BLaER1 treated with 17β-estradiol and CSF1 and Interleukin-3, amounts not matched to agents 10 nM and 100 nM (cell line): ENCODE data around the gene PRDM11.

ENCODE experiments used
- H3K27ac ChIP-seq, 11 experiments: shearing (Covaris generic); formaldehyde crosslinking; 2 replicates each; pipeline ENCODE4 v1.8.1; 2022
- H3K27me3 ChIP-seq, 11 experiments: shearing (Covaris generic); formaldehyde crosslinking; 2 replicates each; pipeline ENCODE4 v1.8.1; 2022
- H3K36me3 ChIP-seq, 11 experiments: shearing (Covaris generic); formaldehyde crosslinking; 2 replicates each; pipeline ENCODE4 v1.8.1; 2022
- H3K4me1 ChIP-seq, 10 experiments: shearing (Covaris generic); formaldehyde crosslinking; 2 replicates each; pipeline ENCODE4 v1.8.1; 2022
- H3K4me2 ChIP-seq, 11 experiments: shearing (Covaris generic); formaldehyde crosslinking; 2 replicates each; pipeline ENCODE4 v1.8.1; 2022
- H3K4me3 ChIP-seq, 10 experiments: shearing (Covaris generic); formaldehyde crosslinking; 2 replicates each; pipeline ENCODE4 v1.8.1; 2022
- H3K9ac ChIP-seq, 11 experiments: shearing (Covaris generic); formaldehyde crosslinking; 2 replicates each; pipeline ENCODE4 v1.8.1; 2022
- H3K9me3 ChIP-seq, 11 experiments: shearing (Covaris generic); formaldehyde crosslinking; replicated peaks in 1 of 11; 2 replicates each; pipeline ENCODE4 v1.8.1; 2022
- H4K20me1 ChIP-seq, 11 experiments: shearing (Covaris generic); formaldehyde crosslinking; 2 replicates each; pipeline ENCODE4 v1.8.1; 2022
- Cebpa-rat ChIP-seq, 11 experiments: shearing (Covaris generic); IDR thresholded peaks; 2 replicates each; pipeline ENCODE4 v1.8.1; 2022

Gene PRDM11

GRCh38 chr11:45184640-45185039 is 38.2 kb downstream of the PRDM11 start:
- no peak overlapping the region for H3K9ac ChIP-seq

DNA sequence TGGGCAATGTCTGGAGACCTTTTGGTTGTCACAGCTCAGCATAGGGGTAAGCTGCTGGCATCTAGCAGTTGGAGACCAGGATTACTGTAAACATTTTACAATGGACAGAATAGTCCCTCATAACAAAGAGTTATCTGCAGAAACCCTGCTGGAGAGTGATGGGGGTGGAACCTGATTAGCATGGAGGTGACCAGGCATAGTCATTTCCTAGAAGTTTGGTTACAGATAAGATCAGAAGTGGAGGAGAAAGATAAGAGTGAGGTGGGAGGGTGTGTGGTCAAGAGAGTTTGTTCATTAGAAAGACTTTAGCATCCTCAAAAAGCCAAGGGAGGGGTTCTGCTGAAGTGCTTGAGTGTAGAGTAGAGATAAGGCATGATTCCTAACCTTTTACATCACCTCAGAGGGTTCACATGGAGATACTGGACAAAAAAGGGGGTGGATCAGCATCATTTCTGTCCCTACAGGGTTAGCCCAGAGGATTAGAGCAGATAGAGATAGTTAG is 38.8 kb downstream of the PRDM11 start:
- H3K4me3 ChIP-seq = no peak overlapping the region
- no peak overlapping the region for H3K4me2 ChIP-seq
- H3K9me3 ChIP-seq = no peaks in the 10 kb centered on the region
- TF ChIP-seq Cebpa-rat (IDR thresholded peaks at IDR 0.05) = no peak
- no peak overlapping the region for H3K27ac ChIP-seq
- H3K27me3 ChIP-seq = peaks cover 0 to 4% (median 0%) of the 10 kb centered on the region in 11 experiments; a peak in 1 of 22 replicates
- H3K4me1 ChIP-seq = peaks cover 6 to 24% (median 12%) of the 10 kb centered on the region in 10 experiments; a peak in 18 of 20 replicates
- H3K36me3 ChIP-seq = peaks cover 0 to 59% (median 27%) of the 10 kb centered on the region in 11 experiments; a peak in 16 of 22 replicates
- no peak overlapping the region for H3K9ac ChIP-seq
- peaks cover 0 to 40% (median 6%) of the 10 kb centered on the region in 11 experiments; a peak in 6 of 22 replicates for H4K20me1 ChIP-seq

More at GRCh38 chr11:45184640-45185039, 38.2 kb downstream of the PRDM11 start:
- Histone ChIP-seq H3K27me3 (peaks cover 0 to 4% (median 0%) of the 10 kb centered on the region in 11 experiments; a peak in 2 of 22 replicates), H3K4me3 (no peak overlapping the region), H3K36me3 (peaks cover 0 to 59% (median 27%) of the 10 kb centered on the region in 11 experiments; a peak in 16 of 22 replicates), H4K20me1 (peaks cover 0 to 41% (median 6%) of the 10 kb centered on the region in 11 experiments; a peak in 8 of 22 replicates), H3K27ac (no peak overlapping the region), H3K4me2 (no peak overlapping the region), H3K9me3 (no peaks in the 10 kb centered on the region), H3K4me1 (peaks cover 6 to 30% (median 19%) of the 10 kb centered on the region in 10 experiments; a peak in 18 of 20 replicates)
- no peak for TF ChIP-seq Cebpa-rat (IDR thresholded peaks at IDR 0.05)

DNA sequence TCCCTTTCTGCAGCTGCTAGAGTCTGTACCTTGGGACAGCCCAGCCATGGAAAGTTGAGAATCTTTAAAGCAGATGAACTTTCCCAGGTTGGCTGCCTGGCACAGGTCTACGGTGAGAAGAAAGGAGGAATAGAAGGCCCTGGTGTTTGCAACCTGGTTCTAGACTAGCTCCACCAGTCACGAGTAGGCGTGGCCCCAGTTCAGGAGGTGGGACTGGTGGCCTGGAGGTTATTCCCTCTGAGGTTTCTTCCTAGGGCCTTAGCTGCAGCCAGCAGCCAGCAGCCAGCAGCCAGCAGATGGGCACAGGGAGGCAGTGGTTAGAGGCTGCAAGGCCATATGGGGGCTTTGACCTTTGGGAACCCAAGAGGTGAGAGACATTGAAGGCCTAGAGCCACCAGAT is 40.9 kb downstream of the PRDM11 start:
- Histone ChIP-seq H3K36me3 (peaks cover 0 to 56% (median 27%) of the 10 kb centered on the region in 11 experiments; a peak in 16 of 22 replicates), H4K20me1 (peaks cover 0 to 26% (median 0%) of the 10 kb centered on the region in 11 experiments; a peak in 3 of 22 replicates), H3K9ac (no peak overlapping the region), H3K4me2 (no peak overlapping the region), H3K27me3 (no peaks in the 10 kb centered on the region), H3K4me1 (peaks cover 0 to 8% (median 0%) of the 10 kb centered on the region in 10 experiments; a peak in 5 of 20 replicates), H3K4me3 (no peak overlapping the region), H3K9me3 (no peaks in the 10 kb centered on the region), H3K27ac (no peak overlapping the region)
- no peak for TF ChIP-seq Cebpa-rat (IDR thresholded peaks at IDR 0.05)

- H3K4me3 ChIP-seq = no peak overlapping the region
These were observed 41.7 kb downstream of the PRDM11 start for GRCh38 chr11:45188127-45188526.

DNA sequence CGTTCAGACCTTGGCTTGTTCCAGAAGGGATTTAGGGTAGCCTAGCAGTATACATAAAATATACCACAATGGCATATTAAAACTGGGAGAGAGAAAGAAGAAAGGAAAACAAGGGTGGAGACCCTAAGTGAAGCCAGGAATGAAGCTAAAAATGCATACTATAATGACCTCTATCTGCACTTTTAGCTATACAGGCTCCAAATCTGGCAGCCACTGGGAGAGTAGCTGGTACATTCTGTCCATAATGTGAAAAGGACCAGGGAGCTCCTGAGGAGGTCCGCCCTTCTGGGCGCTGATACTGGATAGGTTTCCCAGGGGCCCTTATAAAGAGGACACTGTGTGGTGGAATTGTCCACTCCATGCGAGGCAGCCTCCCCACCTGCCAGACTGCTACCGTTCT is 42.8 kb downstream of the PRDM11 start:
- no peak overlapping the region for H3K4me2 ChIP-seq
- no peaks in the 10 kb centered on the region for H3K9me3 ChIP-seq
- H3K36me3 ChIP-seq = peaks cover 0 to 38% (median 15%) of the 10 kb centered on the region in 11 experiments; a peak in 11 of 22 replicates
- H3K9ac ChIP-seq = no peak overlapping the region
- no peak overlapping the region for H3K4me3 ChIP-seq
- 0 out of 20 replicates have a peak, but pooled peaks cover 0 to 4% (median 0%) of the 10 kb centered on the region in 10 experiments for H3K4me1 ChIP-seq
- H3K27me3 ChIP-seq = no peaks in the 10 kb centered on the region
- H3K27ac ChIP-seq = no peak overlapping the region
- H4K20me1 ChIP-seq = peaks cover 0 to 26% (median 0%) of the 10 kb centered on the region in 11 experiments; a peak in 3 of 22 replicates
- TF ChIP-seq Cebpa-rat (IDR thresholded peaks at IDR 0.05) = no peak

More at GRCh38 chr11:45188127-45188526, 41.7 kb downstream of the PRDM11 start:
- Histone ChIP-seq H3K9ac (no peak overlapping the region), H3K27ac (no peak overlapping the region), H4K20me1 (peaks cover 0 to 26% (median 0%) of the 10 kb centered on the region in 11 experiments; a peak in 3 of 22 replicates), H3K4me2 (no peak overlapping the region), H3K27me3 (no peaks in the 10 kb centered on the region), H3K36me3 (peaks cover 0 to 49% (median 25%) of the 10 kb centered on the region in 11 experiments; a peak in 16 of 22 replicates), H3K4me1 (peaks cover 0 to 7% (median 0%) of the 10 kb centered on the region in 10 experiments; a peak in 5 of 20 replicates), H3K9me3 (no peaks in the 10 kb centered on the region)
- TF ChIP-seq Cebpa-rat (IDR thresholded peaks at IDR 0.05) = no peak

- H3K4me1 ChIP-seq = 0 out of 20 replicates have a peak, but pooled peaks cover 0 to 4% (median 0%) of the 10 kb centered on the region in 10 experiments
- peaks cover 0 to 2% (median 0%) of the 10 kb centered on the region in 11 experiments; a peak in 2 of 22 replicates for H4K20me1 ChIP-seq
These were observed 47.3 kb downstream of the PRDM11 start for GRCh38 chr11:45193695-45194094.

GRCh38 chr11:45204761-45205160 is 58.3 kb downstream of the PRDM11 start:
- Histone ChIP-seq H4K20me1 (peaks cover 0 to 11% (median 0%) of the 10 kb centered on the region in 11 experiments; a peak in 2 of 22 replicates), H3K27ac (no peak overlapping the region), H3K36me3 (peaks cover 0 to 15% (median 5%) of the 10 kb centered on the region in 11 experiments; a peak in 5 of 22 replicates), H3K9ac (no peak overlapping the region), H3K4me1 (peaks cover 10 to 56% (median 29%) of the 10 kb centered on the region in 10 experiments), H3K4me2 (peak overlapping the region in 5 of 11 experiments; percentile 4 to 28 (median 15); a peak in 2 of 22 replicates), H3K9me3 (peaks cover 0 to 14% (median 9%) of the 10 kb centered on the region in 11 experiments; a peak in 11 of 22 replicates), H3K27me3 (no peaks in the 10 kb centered on the region), H3K4me3 (no peak overlapping the region)
- no peak for TF ChIP-seq Cebpa-rat (IDR thresholded peaks at IDR 0.05)

More at GRCh38 chr11:45193695-45194094, 47.3 kb downstream of the PRDM11 start:
- Histone ChIP-seq H3K4me3 (no peak overlapping the region), H3K27ac (no peak overlapping the region), H3K4me2 (no peak overlapping the region), H3K36me3 (peaks cover 0 to 10% (median 0%) of the 10 kb centered on the region in 11 experiments; a peak in 2 of 22 replicates), H3K9me3 (no peaks in the 10 kb centered on the region), H3K9ac (no peak overlapping the region), H3K27me3 (no peaks in the 10 kb centered on the region)
- TF ChIP-seq Cebpa-rat (IDR thresholded peaks at IDR 0.05) = no peak

GRCh38 chr11:45205978-45206377 is 59.5 kb downstream of the PRDM11 start:
- no peak overlapping the region for H3K9ac ChIP-seq
- H3K27me3 ChIP-seq = peaks cover 0 to 8% (median 0%) of the 10 kb centered on the region in 11 experiments; a peak in 1 of 22 replicates
- peaks cover 0 to 20% (median 8%) of the 10 kb centered on the region in 11 experiments; a peak in 12 of 22 replicates for H4K20me1 ChIP-seq
- peaks cover 0 to 15% (median 5%) of the 10 kb centered on the region in 11 experiments; a peak in 4 of 22 replicates for H3K36me3 ChIP-seq
- H3K9me3 ChIP-seq = peaks cover 0 to 14% (median 9%) of the 10 kb centered on the region in 11 experiments; a peak in 11 of 22 replicates
- H3K4me2 ChIP-seq = peak overlapping the region in 4 of 11 experiments; percentile 36 to 82 (median 44); a peak in 6 of 22 replicates
- H3K4me3 ChIP-seq = no peak overlapping the region
- TF ChIP-seq Cebpa-rat (IDR thresholded peaks at IDR 0.05) = no peak
- H3K4me1 ChIP-seq = peaks cover 18 to 68% (median 42%) of the 10 kb centered on the region in 10 experiments
- H3K27ac ChIP-seq = no peak overlapping the region

- H4K20me1 ChIP-seq = peaks cover 0 to 40% (median 15%) of the 10 kb centered on the region in 11 experiments; a peak in 14 of 22 replicates
- peaks cover 0 to 7% (median 5%) of the 10 kb centered on the region in 11 experiments; a peak in 9 of 22 replicates for H3K9me3 ChIP-seq
- H3K36me3 ChIP-seq = peaks cover 0 to 10% (median 1%) of the 10 kb centered on the region in 11 experiments; a peak in 5 of 22 replicates
- H3K4me2 ChIP-seq = peak overlapping the region in 8 of 11 experiments; percentile 77 to 93 (median 84); a peak in 16 of 22 replicates
- no peak overlapping the region for H3K4me3 ChIP-seq
- H3K4me1 ChIP-seq = peaks cover 24 to 83% (median 61%) of the 10 kb centered on the region in 10 experiments
- no peak overlapping the region for H3K27ac ChIP-seq
- no peak for TF ChIP-seq Cebpa-rat (IDR thresholded peaks at IDR 0.05)
- H3K27me3 ChIP-seq = peaks cover 0 to 9% (median 0%) of the 10 kb centered on the region in 11 experiments; a peak in 1 of 22 replicates
- H3K9ac ChIP-seq = no peak overlapping the region
These were observed 61.7 kb downstream of the PRDM11 start for GRCh38 chr11:45208135-45208534.
